SK-N-MC (cell line): ENCODE measurements around the gene RIN1.

Experiments used
- EZH2 ChIP-seq: fragments of 200-600 bp; sonication (generic); IDR thresholded peaks from one replicate; pipeline ENCODE4 v1.6.1; 2017; ENCODE audit warnings: antibody characterized with exemption
- FOXP2 ChIP-seq: optimal IDR thresholded peaks from 2 replicates; pipeline ENCODE3; 2011; ENCODE audit warnings: mild to moderate bottlenecking, moderate library complexity; ENCODE audit not compliant: insufficient read depth; ENCODE audit errors: extremely low read length, control extremely low read depth
- POLR2AphosphoS5 ChIP-seq: IDR thresholded peaks from 2 replicates; pipeline ENCODE4 v1.6.1; 2012; ENCODE audit warnings: mild to moderate bottlenecking, low read depth, low read length, borderline replicate concordance

GRCh38 chr11:66291303-66291705 lies 44.9 kb downstream of the RIN1 start:
- TF ChIP-seq EZH2 (no peak), POLR2AphosphoS5 (no peak), FOXP2 (no peak)
